Adrenal gland (tissue), 12 donors: Measurements from ENCODE around the gene MMP19. TPM values are rescaled to one million over a fixed set of nuclear protein-coding genes. Genes with fewer than 3 reads are reported as not detected.

Experiments used
- DNase-seq, 7 donors: peaks; one replicate each; pipeline ENCODE4 v3.0.0-alpha.2; 2019 to 2020
- H3K27ac ChIP-seq, 5 donors: fragments of 200-600 bp; sonication (generic) in 4 of 5; 1 replicate in 3 of 5; 2 replicates in 2 of 5; pipeline versions ENCODE4 v1.5.1 to v1.8.0; 2016 to 2020; ENCODE audit warnings: mild to moderate bottlenecking in 1 of 5
- H3K27me3 ChIP-seq: fragments of 200-600 bp; 2 replicates; pipeline ENCODE4 v1.8.0; 2021
- H3K36me3 ChIP-seq, 2 donors: fragments of 200-600 bp; replicated peaks in 1 of 2; 1 replicate in 1 of 2; 2 replicates in 1 of 2; pipeline versions ENCODE4 v1.5.1 to v1.8.0; 2018 to 2022
- H3K4me1 ChIP-seq, 2 donors: fragments of 200-600 bp; replicated peaks in 1 of 2; 1 replicate in 1 of 2; 2 replicates in 1 of 2; pipeline versions ENCODE4 v1.5.1 to v1.8.0; 2018 to 2021
- H3K4me3 ChIP-seq, 4 donors: fragments of 200-600 bp; sonication (generic) in 3 of 4; one replicate each; pipeline ENCODE4 v1.5.1; 2016 to 2018
- H3K9me3 ChIP-seq, 3 donors: fragments of 200-600 bp; sonication (generic) in 1 of 3; replicated peaks in 1 of 3; 1 replicate in 2 of 3; 2 replicates in 1 of 3; pipeline versions ENCODE4 v1.5.1 to v1.8.0; 2016 to 2021
- CTCF ChIP-seq, 6 experiments: fragments of 450-650 bp in 4 of 6; fragments of 200-600 bp in 2 of 6; sonication (generic) in 1 of 6; IDR thresholded peaks; 1 replicate in 5 of 6; 2 replicates in 1 of 6; pipeline versions ENCODE4 v1.5.1 to v1.8.0; 2016 to 2021; ENCODE audit warnings: antibody characterized with exemption in 6 of 6, mild to moderate bottlenecking in 2 of 6, moderate library complexity in 1 of 6
- POLR2A ChIP-seq, 2 donors: fragments of 450-650 bp; IDR thresholded peaks; one replicate each; pipeline ENCODE4 v1.6.1; 2017; ENCODE audit warnings: antibody characterized with exemption in 2 of 2, mild to moderate bottlenecking in 2 of 2, moderate library complexity in 1 of 2
- WGBS, 4 donors: extraction: QIAGEN DNeasy Blood & Tissue Kit in 2 of 4; methylation state at CpG; one replicate each; pipeline versions ENCODE4 v1.1.5 to v1.1.7; 2013 to 2017; 5-methylcytosine and 5-hydroxymethylcytosine counted together
- intact Hi-C, 2 donors: fragments of 100-400 bp; cut with DNase I; formaldehyde crosslinking; loops; one replicate each; pipeline versions ENCODE4 v1.14.1 to v1.15.0; 2022 to 2023
- polyA plus RNA-seq, 3 donors: library from polyadenylated mRNA; stranded (reverse); fragments of 200-250 nt in 2 of 3; fragments of 350-450 nt in 1 of 3; fragmentation: Illumina TruSeq in 1 of 3; extraction: RNeasy Lipid Tissue Mini Kit (QIAGEN cat#74804) in 1 of 3; gene quantifications; one replicate each; pipeline ENCODE4 v1.2.3, GENCODE V29; 2013 to 2014
- total RNA-seq, 9 donors: library from RNA; depleted of rRNA in 4 of 9; stranded (reverse); fragments of >200 nt in 4 of 9; fragments of 120-200 nt in 1 of 9; fragmentation: NEBNext Ultra II Directional in 1 of 9; extraction: Animal tissue kit (Norgen Biotek cat#: 25700) in 1 of 9; gene quantifications; one replicate each; pipeline versions ENCODE4 v1.1.0 to v1.2.4, GENCODE V29; 2013 to 2023
- donor health status: healthy with polysubstance abuse.
- donor health status: Bipolar disorder and iron deficiency.
- donor health status: DM: yes; HTN: yes; CAD: no.
- donor health status: DM: no; HTN: no; CAD: no.
- donor health status: DM: no; HTN: no; CAD: no.
- donor health status: DM: yes; HTN: yes; CAD: no.

The MMP19 gene
- total and polyA plus RNA-seq, 12 donors = 0.89 to 17.3 (median 7.7) TPM

- TF ChIP-seq POLR2A (IDR thresholded peaks at IDR 0.05) = no peak
- no peak for TF ChIP-seq CTCF (IDR thresholded peaks at IDR 0.05)
- peak in 3 of 7 donors; percentile 38 to 49 (median 47) for DNase-seq
- Histone ChIP-seq H3K4me3 (peak overlapping the region; percentile 53 to 79 (median 61)), H3K9me3 (no peaks in the 10 kb centered on the region), H3K27me3 (no peaks in the 10 kb centered on the region), H3K4me1 (peaks cover 18 to 45% of the 10 kb centered on the region in 2 donors), H3K36me3 (peaks cover 0 to 42% of the 10 kb centered on the region in 2 donors), H3K27ac (peak overlapping the region; percentile 74 to 92 (median 88))
- intact Hi-C loops = loop anchor here in 1 of 2 donors (5.0 kb wide), 1 partner anchor 125 kb away; no protein-coding TSS in a partner anchor
- WGBS, 4 donors = 0 to 1% (median 1%) methylated on average over 14 of the region's 14 CpGs
These were observed 25.8 kb downstream of the MMP19 start for GRCh38 chr12:55816881-55817344.

- Histone ChIP-seq H3K4me1 (peaks cover 18 to 48% of the 10 kb centered on the region in 2 donors), H3K4me3 (no peak overlapping the region), H3K27me3 (no peaks in the 10 kb centered on the region), H3K9me3 (no peaks in the 10 kb centered on the region), H3K27ac (no peak overlapping the region), H3K36me3 (peaks cover 0 to 28% of the 10 kb centered on the region in 2 donors)
- intact Hi-C loops = loop anchor here in 1 of 2 donors (5.0 kb wide), 1 partner anchor 127 kb away; no protein-coding TSS in a partner anchor
- TF ChIP-seq CTCF (IDR thresholded peaks at IDR 0.05) = no peak
- TF ChIP-seq POLR2A (IDR thresholded peaks at IDR 0.05) = no peak
- 79 to 87% (median 85%) methylated on average over 9 to 12 of the region's 12 CpGs for WGBS, 4 donors
- DNase-seq = no peak
These were observed 27.3 kb downstream of the MMP19 start for GRCh38 chr12:55815473-55815872.

- Histone ChIP-seq H3K4me1 (peaks cover 18 to 48% of the 10 kb centered on the region in 2 donors), H3K9me3 (no peaks in the 10 kb centered on the region), H3K4me3 (no peak overlapping the region), H3K36me3 (peaks cover 0 to 16% of the 10 kb centered on the region in 2 donors), H3K27me3 (no peaks in the 10 kb centered on the region), H3K27ac (no peak overlapping the region)
- no peak for TF ChIP-seq CTCF (IDR thresholded peaks at IDR 0.05)
- no peak for TF ChIP-seq POLR2A (IDR thresholded peaks at IDR 0.05)
- no peak for DNase-seq
- intact Hi-C loops = no loop called here
These were observed 28.5 kb downstream of the MMP19 start for GRCh38 chr12:55814257-55814656.

GRCh38 chr12:55812088-55812487, 30.6 kb downstream of the MMP19 start:
- intact Hi-C loops = no loop called here
- H3K9me3 ChIP-seq = no peaks in the 10 kb centered on the region
- WGBS, 4 donors = 26 to 45% (median 37%) methylated on average over 1 of the region's 1 CpG
- peaks cover 18 to 39% of the 10 kb centered on the region in 2 donors for H3K4me1 ChIP-seq
- peaks cover 0 to 28% of the 10 kb centered on the region in 2 donors for H3K36me3 ChIP-seq
- TF ChIP-seq POLR2A (IDR thresholded peaks at IDR 0.05) (no peak), CTCF (IDR thresholded peaks at IDR 0.05) (no peak)
- DNase-seq = no peak
- H3K27ac ChIP-seq = no peak overlapping the region
- H3K4me3 ChIP-seq = no peak overlapping the region
- no peaks in the 10 kb centered on the region for H3K27me3 ChIP-seq
